ENCODE results near the gene PSEN2.

Gene PSEN2

DNA sequence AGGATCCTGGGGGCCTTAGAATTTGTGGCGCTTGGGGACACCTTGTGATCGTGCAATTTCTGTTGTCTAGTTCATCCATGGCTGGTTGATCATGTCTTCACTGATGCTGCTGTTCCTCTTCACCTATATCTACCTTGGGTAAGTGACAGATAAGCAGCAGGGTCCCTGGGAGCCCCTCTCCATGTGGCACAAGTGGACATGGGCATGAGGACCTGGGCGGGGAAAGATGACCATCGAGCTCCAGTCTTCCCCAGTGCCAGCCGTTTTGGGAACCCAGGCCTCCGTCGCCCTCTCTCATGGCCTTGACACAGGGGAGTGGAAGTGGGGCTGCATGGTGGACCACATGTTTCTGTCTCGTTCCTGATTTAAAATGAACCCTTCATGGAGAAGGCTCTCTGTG, 17.6 kb downstream of the PSEN2 start:
- DNase-seq: no peak

- no peak for DNase-seq
Measured at GRCh38 chr1:226888816-226889215, 18.4 kb downstream of the PSEN2 start.

DNA sequence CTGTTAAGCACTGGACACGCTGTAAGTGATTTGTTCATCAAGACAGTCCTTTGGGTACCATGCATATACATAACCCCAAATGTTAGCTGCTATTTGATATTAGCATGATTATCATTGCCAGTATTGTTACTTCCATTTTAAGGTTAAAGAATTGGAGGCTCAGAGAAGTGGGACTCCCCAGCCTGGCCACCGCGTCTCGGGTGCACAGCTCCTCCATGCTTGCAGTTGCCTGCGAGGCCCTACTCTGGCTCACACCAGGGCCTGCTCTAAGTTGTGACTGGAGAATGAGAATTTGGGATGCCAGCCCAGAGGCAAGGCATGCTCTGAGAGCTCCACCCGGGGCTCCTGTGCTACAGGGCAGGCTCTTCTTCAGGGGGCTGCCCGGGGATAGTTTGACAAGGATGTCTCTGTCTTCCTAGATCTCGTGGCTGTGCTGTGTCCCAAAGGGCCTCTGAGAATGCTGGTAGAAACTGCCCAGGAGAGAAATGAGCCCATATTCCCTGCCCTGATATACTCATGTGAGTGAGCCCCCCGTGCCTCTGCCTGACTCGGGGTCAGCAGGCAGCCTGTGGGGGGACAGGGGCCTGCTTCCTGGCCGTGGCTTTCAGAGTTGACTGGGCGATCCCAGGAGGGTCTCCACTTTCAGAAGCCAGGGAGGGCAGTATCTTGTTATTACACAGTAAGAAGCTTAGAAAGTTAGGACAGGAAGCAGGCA, 19.4 kb downstream of the PSEN2 start:
- DNase-seq: no peak

DNA sequence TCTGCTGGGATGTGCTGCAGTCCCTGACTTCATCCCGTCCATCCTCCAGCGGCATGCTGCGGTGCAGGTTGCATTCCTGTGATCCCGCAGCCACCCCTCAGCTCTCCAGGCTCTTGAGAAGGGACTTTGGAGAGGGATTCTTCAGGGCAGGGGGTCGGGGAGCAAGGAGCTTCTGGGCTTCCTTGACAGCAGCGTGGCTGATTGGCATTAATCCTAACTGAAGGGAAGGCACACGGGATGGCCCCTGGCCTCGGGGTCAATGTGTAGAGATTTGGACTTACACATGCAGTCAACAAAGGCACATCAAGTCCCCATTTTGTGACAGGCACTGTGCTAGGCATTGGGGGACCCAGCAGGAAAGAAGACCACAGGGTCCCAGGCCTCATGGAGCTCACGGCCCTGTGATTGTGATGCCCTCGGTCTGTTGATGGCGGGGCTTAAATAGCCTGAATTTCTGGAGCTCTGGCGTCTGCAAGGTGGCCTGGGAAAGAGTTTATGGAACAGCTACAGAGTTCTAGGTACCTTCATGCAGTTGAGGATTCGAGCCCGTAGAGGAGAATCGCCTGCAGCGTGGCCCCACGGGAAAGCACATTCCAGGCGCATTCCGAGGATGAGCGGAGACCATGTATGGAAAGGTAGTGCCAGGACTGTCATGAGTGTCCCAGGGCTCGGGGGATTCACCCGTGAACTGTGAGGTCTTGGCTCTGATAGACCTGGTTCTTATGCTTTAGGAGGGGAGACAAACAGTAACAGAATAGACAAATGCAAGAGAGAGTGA, 20.1 kb downstream of the PSEN2 start:
- no peak for DNase-seq

DNA sequence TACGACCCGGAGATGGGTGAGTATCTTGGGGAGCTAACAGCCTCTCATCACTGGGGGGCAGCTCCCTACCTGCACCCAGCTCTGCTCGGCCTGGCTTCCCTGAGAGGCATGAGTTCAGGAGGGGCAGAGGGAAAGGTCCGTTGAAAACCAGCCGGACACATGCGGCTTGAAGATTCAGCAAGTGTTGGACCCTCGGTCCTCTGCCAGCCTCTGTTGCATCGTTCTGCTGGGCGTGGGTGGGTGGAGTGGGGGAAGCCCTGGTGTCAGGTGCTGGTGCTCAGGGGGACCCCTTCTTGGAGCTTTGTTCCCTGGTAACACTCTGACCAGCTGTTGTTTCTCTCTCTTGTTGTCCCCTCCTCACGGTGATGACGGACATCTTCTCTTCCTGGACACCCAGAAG, 20.9 kb downstream of the PSEN2 start:
- DNase-seq: no peak

DNA sequence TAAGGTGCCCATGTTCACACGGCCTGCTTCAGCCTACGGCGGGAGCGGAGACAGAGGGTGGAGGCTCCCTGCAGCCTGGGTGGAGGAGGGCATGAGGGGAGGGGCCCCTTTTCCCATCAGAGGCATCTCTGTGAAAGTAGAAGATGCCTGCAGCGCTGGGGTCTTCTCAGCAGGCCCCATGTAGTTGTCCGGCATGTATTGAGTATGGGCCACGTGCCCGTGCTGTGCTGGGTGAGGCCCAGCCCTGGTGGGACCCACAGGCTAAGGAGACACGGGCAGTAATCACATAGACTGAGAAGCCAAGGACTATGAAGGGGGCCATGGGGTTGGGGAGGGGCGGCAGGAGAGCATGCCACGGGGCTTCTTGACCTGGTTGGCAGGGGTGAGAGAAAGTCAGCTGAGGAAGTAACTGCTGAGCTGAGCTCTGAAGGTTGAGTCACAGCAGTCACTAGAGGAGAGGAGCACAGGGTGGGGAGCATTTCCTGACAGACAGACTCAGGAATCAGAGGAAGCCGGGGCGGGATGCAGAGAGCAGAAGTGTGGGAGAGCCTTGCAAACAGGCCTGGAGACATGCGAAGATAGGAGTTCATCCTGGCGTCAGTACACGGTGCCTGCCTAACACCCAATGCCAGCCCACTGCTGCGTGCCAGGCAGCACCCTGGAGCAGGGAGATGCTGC, 21.6 kb downstream of the PSEN2 start:
- no peak for DNase-seq

- DNase-seq: no peak
Measured at GRCh38 chr1:226892524-226892875, 22.1 kb downstream of the PSEN2 start.

GRCh38 chr1:226893936-226894335, 23.5 kb downstream of the PSEN2 start:
- no peak for DNase-seq

GRCh38 chr1:226894826-226895225, 24.4 kb downstream of the PSEN2 start:
- DNase-seq: no peak

DNA sequence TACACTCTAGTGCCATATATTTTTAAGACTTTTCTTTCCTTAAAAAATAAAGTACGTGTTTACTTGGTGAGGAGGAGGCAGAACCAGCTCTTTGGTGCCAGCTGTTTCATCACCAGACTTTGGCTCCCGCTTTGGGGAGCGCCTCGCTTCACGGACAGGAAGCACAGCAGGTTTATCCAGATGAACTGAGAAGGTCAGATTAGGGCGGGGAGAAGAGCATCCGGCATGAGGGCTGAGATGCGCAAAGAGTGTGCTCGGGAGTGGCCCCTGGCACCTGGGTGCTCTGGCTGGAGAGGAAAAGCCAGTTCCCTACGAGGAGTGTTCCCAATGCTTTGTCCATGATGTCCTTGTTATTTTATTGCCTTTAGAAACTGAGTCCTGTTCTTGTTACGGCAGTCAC, 25.2 kb downstream of the PSEN2 start:
- no peak for DNase-seq

DNA sequence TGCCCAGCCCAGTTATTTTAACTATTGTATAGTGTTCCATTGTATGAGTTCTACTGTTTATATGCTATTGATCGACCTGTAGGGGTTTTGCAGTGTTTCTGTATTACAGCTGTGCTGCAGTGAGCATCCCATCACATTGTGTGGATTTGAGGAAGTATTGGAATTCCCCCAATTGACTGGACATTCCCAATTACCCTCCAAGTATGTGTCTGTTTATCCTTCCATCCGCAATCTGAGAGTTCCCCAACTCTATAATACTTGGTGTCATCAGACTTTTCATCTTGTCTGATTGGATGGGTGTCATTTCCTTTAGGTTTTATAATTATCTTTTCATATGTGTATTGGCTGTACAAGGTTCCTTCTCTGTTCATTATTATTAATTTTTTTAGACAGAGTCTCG, 27.8 kb downstream of the PSEN2 start:
- no peak for DNase-seq

GRCh38 chr1:226901421-226901820, 31.0 kb downstream of the PSEN2 start:
- no peak for DNase-seq

DNA sequence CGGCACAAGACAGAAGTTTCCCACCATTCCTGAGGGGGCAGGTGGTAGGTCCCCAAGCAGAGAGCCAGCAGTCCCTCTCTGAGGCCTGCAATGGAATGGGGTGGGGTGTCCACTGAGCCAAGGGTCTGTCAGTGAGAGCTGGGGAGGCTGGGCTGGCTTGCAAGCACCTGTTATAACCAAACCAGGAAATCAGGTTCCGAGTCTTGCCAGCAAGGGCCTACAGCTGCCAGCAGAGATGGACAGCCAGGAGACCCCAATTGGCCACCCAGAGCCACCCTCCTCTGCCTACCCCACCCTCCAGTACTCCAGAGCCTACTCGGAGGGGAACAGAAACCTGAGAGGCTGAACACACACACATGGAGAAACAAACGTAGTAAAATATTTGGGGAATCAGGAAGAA, 32.2 kb downstream of the PSEN2 start:
- no peak for DNase-seq

DNA sequence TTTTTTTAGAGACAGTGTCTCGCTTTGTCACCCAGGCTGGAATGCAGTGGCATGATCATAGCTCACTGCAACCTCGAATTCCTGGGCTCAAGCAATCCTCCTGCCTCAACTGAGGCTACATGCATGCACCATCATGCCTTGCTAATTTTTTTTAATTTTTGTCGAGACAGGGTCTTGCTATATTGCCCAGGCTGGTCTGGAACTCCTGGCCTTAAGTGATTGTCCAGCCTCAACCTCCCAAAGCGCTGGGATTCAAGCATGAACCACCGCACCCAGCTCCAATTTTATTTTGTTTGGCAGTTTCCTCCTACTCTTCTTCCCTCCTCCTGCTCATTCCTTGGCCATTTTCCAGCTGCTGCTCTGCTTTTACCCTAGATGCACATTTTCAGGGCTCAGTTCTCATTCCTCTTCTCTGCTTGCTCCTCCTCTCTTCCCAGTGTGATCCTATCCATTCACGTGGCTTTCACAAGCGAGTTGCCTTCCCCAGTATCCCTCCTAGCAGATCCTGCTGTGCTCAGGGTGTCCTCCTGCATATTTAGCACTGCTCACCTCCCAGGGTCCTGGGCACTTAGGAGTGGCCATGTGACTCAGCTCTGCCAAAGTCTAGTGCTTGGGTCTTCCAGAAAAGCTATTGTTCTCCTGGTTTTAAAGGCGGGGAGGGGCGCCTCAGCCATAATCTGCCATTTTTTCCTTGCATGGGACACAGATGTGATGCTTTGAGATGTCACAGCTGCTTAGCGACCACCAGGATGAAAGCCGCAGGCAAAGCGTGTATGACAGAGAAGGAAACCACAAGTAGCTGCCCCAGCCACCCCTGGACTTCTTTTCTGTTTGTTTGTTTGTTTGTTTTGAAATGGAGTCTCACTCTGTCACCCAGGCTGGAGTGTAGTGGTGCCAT, 33.7 kb downstream of the PSEN2 start:
- no peak for DNase-seq

DNA sequence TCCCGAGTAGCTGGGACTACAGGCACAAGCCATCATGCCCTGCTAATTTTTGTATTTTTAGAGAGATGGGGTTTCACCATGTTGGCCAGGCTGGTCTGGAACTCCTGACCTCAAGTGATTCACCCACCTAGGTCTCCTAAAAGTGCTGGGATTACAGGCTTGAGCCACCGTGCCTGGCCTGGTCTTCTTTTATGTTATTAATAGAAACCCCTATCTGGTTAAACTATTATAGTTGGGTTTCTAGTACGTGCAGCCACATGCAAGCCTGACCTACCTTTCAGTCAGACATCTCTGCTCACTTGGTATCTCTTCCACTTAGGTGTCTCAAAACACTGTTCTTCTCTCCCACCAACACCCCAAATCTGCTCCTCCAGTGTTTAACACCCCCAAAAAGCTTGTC, 34.4 kb downstream of the PSEN2 start:
- DNase-seq: no peak

GRCh38 chr1:226908419-226908818, 38.0 kb downstream of the PSEN2 start:
- DNase-seq: no peak

DNA sequence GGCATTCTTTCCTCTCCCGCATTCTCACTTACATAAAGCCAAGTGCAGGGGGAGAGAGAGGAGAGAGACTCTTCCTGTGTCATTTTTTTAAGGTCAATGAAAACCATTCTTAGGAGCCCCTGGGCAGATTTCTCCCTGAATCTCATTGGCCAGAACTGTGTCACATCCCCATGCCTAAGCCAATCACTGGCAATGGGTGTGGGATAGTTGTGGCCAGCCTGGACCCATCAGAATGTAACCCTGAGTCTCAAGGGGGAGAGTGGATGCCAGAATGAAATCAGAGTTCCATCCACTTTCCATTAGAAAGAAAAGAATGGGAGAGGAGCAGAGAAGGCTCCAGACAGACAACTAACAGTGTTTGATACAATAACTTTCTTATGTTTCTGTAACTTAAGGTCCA, 38.5 kb downstream of the PSEN2 start:
- DNase-seq: no peak

GRCh38 chr1:226912587-226913176, 42.3 kb downstream of the PSEN2 start:
- DNase-seq: peak; percentile 5

- DNase-seq: no peak
Measured at GRCh38 chr1:226915672-226915995, 45.2 kb downstream of the PSEN2 start.

- no peak for DNase-seq
Measured at GRCh38 chr1:226916497-226916896, 46.1 kb downstream of the PSEN2 start.

DNA sequence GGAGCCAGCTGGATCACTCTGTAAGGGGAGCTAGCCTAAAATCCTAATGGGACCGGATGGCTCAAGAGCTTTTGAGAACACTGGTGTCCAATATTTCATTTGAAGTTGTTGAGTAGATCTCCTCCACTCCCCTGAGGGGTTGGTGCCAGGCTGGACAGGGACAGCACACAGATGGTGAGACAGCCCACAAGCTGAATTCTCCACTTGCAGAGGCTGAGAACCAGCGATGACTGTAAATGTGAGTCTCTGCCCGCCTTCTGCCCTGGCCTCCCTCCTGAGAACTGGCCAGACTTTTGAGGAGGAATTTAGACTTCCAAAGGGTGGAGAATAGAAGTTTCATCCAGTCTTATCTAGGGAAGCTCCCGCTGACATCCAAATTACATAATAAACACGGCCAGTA, 49.2 kb downstream of the PSEN2 start:
- no peak for DNase-seq

DNA sequence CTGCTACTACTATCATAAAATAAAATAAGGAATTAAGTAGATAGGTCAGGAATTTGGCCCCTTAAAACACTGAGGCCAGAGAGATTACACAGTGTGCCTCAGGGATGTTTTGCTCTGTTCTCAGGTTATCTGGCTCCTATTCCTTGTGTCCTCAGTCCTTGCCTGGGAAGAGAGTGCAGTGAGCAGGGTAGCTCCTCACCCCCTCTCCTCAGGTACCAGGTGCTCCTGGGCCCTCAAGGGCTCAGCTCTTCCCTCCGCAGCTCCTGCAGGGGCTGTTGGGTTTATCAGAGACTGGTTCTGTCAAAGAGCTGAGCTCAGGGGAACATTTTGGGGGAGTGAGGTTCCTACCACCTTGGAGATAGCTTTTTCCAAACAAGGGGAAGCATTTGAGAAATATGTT, 49.6 kb downstream of the PSEN2 start:
- DNase-seq: no peak

GRCh38 chr1:226920446-226920894, 50.1 kb downstream of the PSEN2 start:
- DNase-seq: no peak
